Measurements from ENCODE around the gene TECTA. TPM values are rescaled to one million over a fixed set of nuclear protein-coding genes. Genes with fewer than 3 reads are reported as not detected.
"Not testable (repeated sequence)": the region's sequence is repeated elsewhere in the genome, so short reads cannot be mapped to it uniquely, and the experiment has no call there.

Gene TECTA
- total RNA-seq, 1 donor from 2014 or later: 0.91 TPM

DNA sequence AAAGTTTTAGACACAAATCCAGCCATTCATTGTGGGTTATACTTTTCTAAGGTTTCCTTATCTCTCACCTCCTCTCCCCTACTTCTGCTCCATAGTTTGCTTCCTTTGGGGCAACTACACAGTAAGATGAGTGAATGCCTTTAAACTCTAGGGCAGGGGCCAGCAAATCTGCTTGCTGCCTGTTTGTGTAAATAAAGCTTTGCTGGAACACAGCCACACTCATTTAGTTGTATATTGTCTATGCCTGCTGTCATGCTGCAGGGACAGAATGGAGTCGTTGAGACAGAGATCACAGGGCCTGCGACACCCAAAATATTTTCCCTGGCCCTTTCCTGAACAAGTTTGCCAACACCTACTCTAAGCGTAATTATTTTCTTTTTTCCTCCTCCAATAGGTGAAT lies 58.7 kb downstream of the TECTA start:
- Histone ChIP-seq H3K36me3 (ENCODE audit: insufficient read depth, low read length) (no peaks in the 10 kb centered on the region), H4K20me1 (ENCODE audit: insufficient read depth, low read length) (no peaks in the 10 kb centered on the region), H3K27me3 (ENCODE audit: insufficient read depth, low read length) (no peaks in the 10 kb centered on the region), H3K4me1 (ENCODE audit: insufficient read depth, low read length) (no peaks in the 10 kb centered on the region), H3K4me2 (ENCODE audit: low read length) (no peak overlapping the region), H3K9me3 (ENCODE audit: insufficient read depth, low read depth, low read length) (no peaks in the 10 kb centered on the region), H2AFZ (ENCODE audit: low read depth, low read length) (no peak overlapping the region), H3K9ac (ENCODE audit: low read length) (no peak overlapping the region), H3K27ac (ENCODE audit: low read depth, low read length) (no peak overlapping the region), H3K4me3 (ENCODE audit: insufficient read depth, low read depth, low read length) (no peak overlapping the region), H3K79me2 (ENCODE audit: insufficient read depth, low read length) (no peaks in the 10 kb centered on the region)
- no peak for DNase-seq (ENCODE audit: low read depth)
- no peak for FAIRE-seq
- Mint-ChIP-seq H3K27me3 (ENCODE audit: low read depth, unreplicated experiment) (peaks cover 2% of the 10 kb centered on the region), H3K27ac (ENCODE audit: unreplicated experiment) (no peak overlapping the region), H3K9me3 (ENCODE audit: unreplicated experiment) (peaks cover 3% of the 10 kb centered on the region), H3K36me3 (ENCODE audit: low read depth, unreplicated experiment) (no peaks in the 10 kb centered on the region), H3K4me1 (ENCODE audit: low read depth, unreplicated experiment) (peaks cover 3% of the 10 kb centered on the region), H3K4me3 (ENCODE audit: unreplicated experiment) (no peak overlapping the region)
- no peak for TF ChIP-seq EZH2 (IDR thresholded peaks at IDR 0.05; ENCODE audit: insufficient read depth, low read length)
- TF ChIP-seq, protein P1, sequence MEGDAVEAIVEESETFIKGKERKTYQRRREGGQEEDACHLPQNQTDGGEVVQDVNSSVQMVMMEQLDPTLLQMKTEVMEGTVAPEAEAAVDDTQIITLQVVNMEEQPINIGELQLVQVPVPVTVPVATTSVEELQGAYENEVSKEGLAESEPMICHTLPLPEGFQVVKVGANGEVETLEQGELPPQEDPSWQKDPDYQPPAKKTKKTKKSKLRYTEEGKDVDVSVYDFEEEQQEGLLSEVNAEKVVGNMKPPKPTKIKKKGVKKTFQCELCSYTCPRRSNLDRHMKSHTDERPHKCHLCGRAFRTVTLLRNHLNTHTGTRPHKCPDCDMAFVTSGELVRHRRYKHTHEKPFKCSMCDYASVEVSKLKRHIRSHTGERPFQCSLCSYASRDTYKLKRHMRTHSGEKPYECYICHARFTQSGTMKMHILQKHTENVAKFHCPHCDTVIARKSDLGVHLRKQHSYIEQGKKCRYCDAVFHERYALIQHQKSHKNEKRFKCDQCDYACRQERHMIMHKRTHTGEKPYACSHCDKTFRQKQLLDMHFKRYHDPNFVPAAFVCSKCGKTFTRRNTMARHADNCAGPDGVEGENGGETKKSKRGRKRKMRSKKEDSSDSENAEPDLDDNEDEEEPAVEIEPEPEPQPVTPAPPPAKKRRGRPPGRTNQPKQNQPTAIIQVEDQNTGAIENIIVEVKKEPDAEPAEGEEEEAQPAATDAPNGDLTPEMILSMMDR (IDR thresholded peaks at IDR 0.05; ENCODE audit: insufficient read depth, low read depth, low read length): no peak

DNA sequence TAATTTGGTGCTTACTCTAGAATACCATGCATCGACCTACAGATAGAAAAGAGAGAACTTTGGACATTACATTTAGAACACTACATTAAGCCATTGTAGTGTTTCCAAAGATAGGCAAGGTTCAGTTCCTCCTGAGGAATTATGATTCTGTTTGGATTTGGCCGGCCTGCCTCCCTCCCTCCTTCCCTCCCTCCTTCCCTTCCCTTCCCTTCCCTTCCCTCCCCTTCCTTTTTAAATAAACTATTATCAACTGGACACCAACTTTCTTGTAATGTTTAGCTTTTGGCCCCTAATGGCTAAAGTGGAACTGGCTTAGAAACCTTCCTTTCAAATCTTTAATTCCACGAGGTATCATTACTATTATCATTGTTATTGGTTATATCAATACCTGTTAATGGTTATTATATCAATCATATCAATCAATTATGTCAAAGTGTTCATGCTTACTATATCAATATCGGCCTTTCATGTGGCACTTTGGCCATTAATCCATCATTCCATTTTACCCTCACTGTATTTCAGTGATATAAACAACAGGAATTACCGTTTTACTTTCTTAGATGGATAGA lies 60.4 kb downstream of the TECTA start:
- H3K27ac ChIP-seq (ENCODE audit: low read depth, low read length): no peak overlapping the region
- H3K9me3 ChIP-seq (ENCODE audit: insufficient read depth, low read depth, low read length): no peaks in the 10 kb centered on the region
- no peaks in the 10 kb centered on the region for H3K36me3 ChIP-seq (ENCODE audit: insufficient read depth, low read length)
- no peak overlapping the region for H3K4me2 ChIP-seq (ENCODE audit: low read length)
- Mint-ChIP-seq H3K4me1 (ENCODE audit: low read depth, unreplicated experiment) (peaks cover 3% of the 10 kb centered on the region), H3K36me3 (ENCODE audit: low read depth, unreplicated experiment) (no peaks in the 10 kb centered on the region), H3K4me3 (ENCODE audit: unreplicated experiment) (no peak overlapping the region), H3K27ac (ENCODE audit: unreplicated experiment) (no peak overlapping the region), H3K9me3 (ENCODE audit: unreplicated experiment) (peaks cover 3% of the 10 kb centered on the region), H3K27me3 (ENCODE audit: low read depth, unreplicated experiment) (peaks cover 2% of the 10 kb centered on the region)
- no peak overlapping the region for H3K9ac ChIP-seq (ENCODE audit: low read length)
- no peak overlapping the region for H2AFZ ChIP-seq (ENCODE audit: low read depth, low read length)
- H3K4me1 ChIP-seq (ENCODE audit: insufficient read depth, low read length): no peaks in the 10 kb centered on the region
- no peak for DNase-seq (ENCODE audit: low read depth)
- no peaks in the 10 kb centered on the region for H3K79me2 ChIP-seq (ENCODE audit: insufficient read depth, low read length)
- no peaks in the 10 kb centered on the region for H3K27me3 ChIP-seq (ENCODE audit: insufficient read depth, low read length)
- no peaks in the 10 kb centered on the region for H4K20me1 ChIP-seq (ENCODE audit: insufficient read depth, low read length)
- no peak for FAIRE-seq
- TF ChIP-seq EZH2 (IDR thresholded peaks at IDR 0.05; ENCODE audit: insufficient read depth, low read length): no peak
- TF ChIP-seq, protein P1 (IDR thresholded peaks at IDR 0.05; ENCODE audit: insufficient read depth, low read depth, low read length): no peak
- no peak overlapping the region for H3K4me3 ChIP-seq (ENCODE audit: insufficient read depth, low read depth, low read length)

DNA sequence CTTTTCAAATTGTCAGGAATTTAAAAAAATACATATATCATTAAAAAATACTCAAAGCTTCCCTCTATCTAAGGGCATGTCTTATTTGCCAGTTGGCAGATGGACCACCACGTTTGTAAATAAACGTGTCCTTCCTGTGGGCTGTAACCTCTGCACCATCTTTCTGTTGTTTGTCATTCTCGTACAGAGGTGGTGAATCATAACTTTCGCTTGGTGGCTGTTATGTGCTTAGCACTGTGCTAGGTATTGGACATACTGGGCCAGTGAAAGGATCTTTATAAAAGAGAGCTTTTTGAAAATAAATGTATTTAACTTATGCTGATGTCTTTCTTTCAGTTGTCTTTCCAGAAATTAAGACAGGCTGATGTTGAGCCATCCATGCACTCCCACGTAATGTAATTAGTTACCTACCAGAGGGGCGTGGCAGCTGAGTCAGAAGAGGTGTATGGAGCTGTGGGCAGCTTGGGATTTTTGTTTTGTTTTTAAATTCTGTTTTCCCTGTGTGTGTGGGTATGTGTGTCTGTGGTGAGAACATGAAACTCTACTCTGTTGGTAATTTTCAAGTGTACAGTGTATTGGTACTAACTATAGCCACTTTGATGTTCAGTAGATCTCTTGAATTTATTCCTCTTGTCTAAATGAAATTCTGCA lies 62.7 kb downstream of the TECTA start:
- H3K36me3 ChIP-seq (ENCODE audit: insufficient read depth, low read length): no peaks in the 10 kb centered on the region
- no peak overlapping the region for H3K4me3 Mint-ChIP-seq (ENCODE audit: unreplicated experiment)
- H3K27ac Mint-ChIP-seq (ENCODE audit: unreplicated experiment): no peak overlapping the region
- H3K36me3 Mint-ChIP-seq (ENCODE audit: low read depth, unreplicated experiment): no peaks in the 10 kb centered on the region
- no peaks in the 10 kb centered on the region for H4K20me1 ChIP-seq (ENCODE audit: insufficient read depth, low read length)
- no peaks in the 10 kb centered on the region for H3K9me3 ChIP-seq (ENCODE audit: insufficient read depth, low read depth, low read length)
- DNase-seq (ENCODE audit: low read depth): no peak
- H3K4me3 ChIP-seq (ENCODE audit: insufficient read depth, low read depth, low read length): no peak overlapping the region
- H3K27me3 ChIP-seq (ENCODE audit: insufficient read depth, low read length): no peaks in the 10 kb centered on the region
- peaks cover 7% of the 10 kb centered on the region for H3K27me3 Mint-ChIP-seq (ENCODE audit: low read depth, unreplicated experiment)
- no peak overlapping the region for H2AFZ ChIP-seq (ENCODE audit: low read depth, low read length)
- no peaks in the 10 kb centered on the region for H3K79me2 ChIP-seq (ENCODE audit: insufficient read depth, low read length)
- H3K9ac ChIP-seq (ENCODE audit: low read length): no peak overlapping the region
- TF ChIP-seq, protein P1 (IDR thresholded peaks at IDR 0.05; ENCODE audit: insufficient read depth, low read depth, low read length): no peak
- TF ChIP-seq EZH2 (IDR thresholded peaks at IDR 0.05; ENCODE audit: insufficient read depth, low read length): no peak
- H3K4me1 ChIP-seq (ENCODE audit: insufficient read depth, low read length): no peaks in the 10 kb centered on the region
- no peaks in the 10 kb centered on the region for H3K9me3 Mint-ChIP-seq (ENCODE audit: unreplicated experiment)
- no peak overlapping the region for H3K27ac ChIP-seq (ENCODE audit: low read depth, low read length)
- no peak for FAIRE-seq
- H3K4me2 ChIP-seq (ENCODE audit: low read length): no peak overlapping the region
- peaks cover 3% of the 10 kb centered on the region for H3K4me1 Mint-ChIP-seq (ENCODE audit: low read depth, unreplicated experiment)

DNA sequence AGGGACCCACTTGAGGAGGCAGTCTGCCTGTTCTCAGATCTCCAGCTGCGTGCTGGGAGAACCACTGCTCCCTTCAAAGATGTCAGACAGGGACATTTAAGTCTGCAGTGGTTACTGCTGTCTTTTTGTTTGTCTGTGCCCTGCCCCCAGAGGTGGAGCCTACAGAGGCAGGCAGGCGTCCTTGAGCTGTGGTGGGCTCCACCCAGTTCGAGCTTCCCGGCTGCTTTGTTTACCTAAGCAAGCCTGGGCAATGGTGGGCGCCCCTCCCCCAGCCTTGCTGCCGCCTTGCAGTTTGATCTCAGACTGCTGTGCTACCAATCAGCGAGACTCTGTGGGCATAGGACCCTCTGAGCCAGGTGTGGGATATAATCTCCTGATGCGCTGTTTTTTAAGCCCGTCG lies 76.6 kb downstream of the TECTA start:
- H3K27ac ChIP-seq (ENCODE audit: low read depth, low read length); H3K79me2 ChIP-seq (ENCODE audit: insufficient read depth, low read length); H3K4me1 ChIP-seq (ENCODE audit: insufficient read depth, low read length); H3K9me3 ChIP-seq (ENCODE audit: insufficient read depth, low read depth, low read length); DNase-seq (ENCODE audit: low read depth); H4K20me1 ChIP-seq (ENCODE audit: insufficient read depth, low read length); H3K36me3 ChIP-seq (ENCODE audit: insufficient read depth, low read length); H3K9ac ChIP-seq (ENCODE audit: low read length); H3K4me3 ChIP-seq (ENCODE audit: insufficient read depth, low read depth, low read length); H3K4me3 Mint-ChIP-seq (ENCODE audit: unreplicated experiment); FAIRE-seq; H3K4me2 ChIP-seq (ENCODE audit: low read length); H3K27me3 ChIP-seq (ENCODE audit: insufficient read depth, low read length); H3K27me3 Mint-ChIP-seq (ENCODE audit: low read depth, unreplicated experiment); H2AFZ ChIP-seq (ENCODE audit: low read depth, low read length); H3K36me3 Mint-ChIP-seq (ENCODE audit: low read depth, unreplicated experiment); H3K4me1 Mint-ChIP-seq (ENCODE audit: low read depth, unreplicated experiment); H3K27ac Mint-ChIP-seq (ENCODE audit: unreplicated experiment): not testable (repeated sequence)
- H3K9me3 Mint-ChIP-seq (ENCODE audit: unreplicated experiment): peaks cover 20% of the 10 kb centered on the region

Data from astrocyte (in vitro differentiated cells and primary cell).